MM.1S (cell line): ENCODE data around the gene VENTX.

Experiments used
- DNase-seq: peaks from one replicate; pipeline ENCODE4 v3.0.0-alpha.2; 2015
- H2AFZ ChIP-seq: fragments of 300-600 bp; sonication (generic); 2 replicates; pipeline ENCODE4 v1.6.0; 2016; ENCODE audit warnings: antibody characterized with exemption, low read length
- H3F3A ChIP-seq: fragments of 300-600 bp; sonication (generic); 2 replicates; pipeline ENCODE4 v1.6.1; 2016; ENCODE audit warnings: mild to moderate bottlenecking, antibody characterized with exemption, low read length, moderate library complexity, mixed read lengths; ENCODE audit not compliant: insufficient read depth
- H3K27ac ChIP-seq: fragments of 300-600 bp; sonication (generic); 2 replicates; pipeline ENCODE4 v1.5.1; 2016; ENCODE audit warnings: mild to moderate bottlenecking, low read length
- H3K27me3 ChIP-seq: fragments of 300-600 bp; sonication (generic); replicated peaks from 2 replicates; pipeline ENCODE4 v1.6.0; 2016; ENCODE audit warnings: low read length; ENCODE audit not compliant: insufficient read depth
- H3K36me3 ChIP-seq: fragments of 300-600 bp; sonication (generic); replicated peaks from 2 replicates; pipeline ENCODE4 v1.6.1; 2016; ENCODE audit warnings: mild to moderate bottlenecking, low read length, mixed read lengths; ENCODE audit not compliant: insufficient read depth
- H3K4me1 ChIP-seq: fragments of 300-600 bp; sonication (generic); 2 replicates; pipeline ENCODE4 v1.6.1; 2016; ENCODE audit warnings: low read length, mixed read lengths
- H3K4me2 ChIP-seq: fragments of 300-600 bp; sonication (generic); 2 replicates; pipeline ENCODE4 v1.6.0; 2016; ENCODE audit warnings: low read depth, low read length
- H3K4me3 ChIP-seq: fragments of 300-600 bp; sonication (generic); 2 replicates; pipeline ENCODE4 v1.5.1; 2016; ENCODE audit warnings: low read length, mixed read lengths
- H3K79me2 ChIP-seq: fragments of 300-600 bp; sonication (generic); 2 replicates; pipeline ENCODE4 v1.6.1; 2016; ENCODE audit warnings: mixed run types, low read length, mixed read lengths
- H3K9ac ChIP-seq: fragments of 300-600 bp; sonication (generic); 2 replicates; pipeline ENCODE4 v1.6.1; 2016; ENCODE audit warnings: low read length, mixed read lengths
- H3K9me2 ChIP-seq: fragments of 300-600 bp; sonication (generic); replicated peaks from 2 replicates; pipeline ENCODE4 v1.6.1; 2016; ENCODE audit warnings: mild to moderate bottlenecking, low read length, mixed read lengths; ENCODE audit not compliant: insufficient read depth
- H3K9me3 ChIP-seq: fragments of 300-600 bp; sonication (generic); replicated peaks from 2 replicates; pipeline ENCODE4 v1.6.1; 2016; ENCODE audit warnings: mild to moderate bottlenecking, low read length, mixed read lengths; ENCODE audit not compliant: insufficient read depth
- H4K20me1 ChIP-seq: fragments of 300-600 bp; sonication (generic); 2 replicates; pipeline ENCODE4 v1.6.1; 2016; ENCODE audit warnings: mild to moderate bottlenecking, low read length, moderate library complexity, mixed read lengths; ENCODE audit not compliant: insufficient read depth
- CTCF ChIP-seq: fragments of 300-600 bp; sonication (generic); IDR thresholded peaks from 2 replicates; pipeline ENCODE4 v1.5.1; 2016; ENCODE audit warnings: antibody characterized with exemption, low read length, mixed read lengths
- EZH2 ChIP-seq: fragments of 300-600 bp; sonication (generic); optimal IDR thresholded peaks from 2 replicates; pipeline ENCODE3; 2017; ENCODE audit warnings: low read depth, mild to moderate bottlenecking, antibody characterized with exemption, low read length, mixed read lengths
- EZH2phosphoT487 ChIP-seq: fragments of 300-600 bp; sonication (generic); IDR thresholded peaks from 2 replicates; pipeline ENCODE4 v1.6.1; 2018; ENCODE audit warnings: antibody characterized with exemption, low read length

The VENTX gene

DNA sequence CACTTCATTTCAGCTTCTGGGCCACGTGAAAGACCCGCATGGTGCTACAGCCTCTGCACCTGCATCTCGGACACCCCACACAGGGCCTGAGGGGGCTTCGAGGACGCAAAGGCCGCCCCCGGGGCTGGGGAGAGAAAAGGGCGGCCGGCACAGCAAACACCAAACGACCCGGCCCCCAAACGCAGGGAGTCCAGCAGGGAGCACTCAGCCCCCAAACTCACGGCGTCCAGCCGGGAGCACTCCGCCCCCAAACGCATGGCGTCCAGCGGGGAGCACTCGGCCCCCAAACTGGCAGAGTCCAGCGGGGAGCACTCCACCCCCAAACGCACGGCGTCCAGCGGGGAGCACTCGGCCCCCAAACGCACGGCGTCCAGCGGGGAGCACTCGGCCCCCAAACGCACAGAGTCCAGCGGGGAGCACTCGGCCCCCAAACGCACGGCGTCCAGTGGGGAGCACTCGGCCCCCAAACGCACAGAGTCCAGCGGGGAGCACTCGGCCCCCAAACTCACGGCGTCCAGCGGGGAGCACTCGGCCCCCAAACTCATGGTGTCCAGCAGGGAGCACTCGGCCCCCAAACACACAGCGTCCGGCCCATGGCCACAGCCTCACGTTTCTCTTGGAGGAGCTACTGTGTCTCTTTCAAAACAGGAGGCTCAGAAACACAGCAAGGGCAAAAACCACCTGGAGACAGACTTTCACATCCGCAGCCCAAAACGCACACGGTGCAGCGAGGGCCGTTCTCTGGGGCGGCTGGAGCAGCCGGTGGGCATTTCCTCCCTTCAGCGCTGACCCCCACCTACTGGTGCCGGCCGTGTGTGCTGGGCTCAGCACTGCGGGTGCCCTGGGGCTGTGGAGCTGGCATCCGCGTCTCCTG lies 34.6 kb upstream of the VENTX start:
- Histone ChIP-seq H3K4me2 (no peak overlapping the region), H4K20me1 (no peaks in the 10 kb centered on the region), H3K9me2 (no peaks in the 10 kb centered on the region), H3F3A (no peaks in the 10 kb centered on the region), H2AFZ (no peak overlapping the region), H3K27ac (no peak overlapping the region), H3K4me1 (no peaks in the 10 kb centered on the region), H3K79me2 (no peaks in the 10 kb centered on the region), H3K27me3 (peaks cover 66% of the 10 kb centered on the region), H3K4me3 (no peak overlapping the region), H3K9ac (no peak overlapping the region), H3K9me3 (no peaks in the 10 kb centered on the region), H3K36me3 (no peaks in the 10 kb centered on the region)
- no peak for DNase-seq
- TF ChIP-seq EZH2phosphoT487 = no peak
- no peak for TF ChIP-seq CTCF
- no peak for TF ChIP-seq EZH2

- no peak overlapping the region for H3K27ac ChIP-seq
Measured at GRCh38 chr10:133203652-133204195, 33.9 kb upstream of the VENTX start.

DNA sequence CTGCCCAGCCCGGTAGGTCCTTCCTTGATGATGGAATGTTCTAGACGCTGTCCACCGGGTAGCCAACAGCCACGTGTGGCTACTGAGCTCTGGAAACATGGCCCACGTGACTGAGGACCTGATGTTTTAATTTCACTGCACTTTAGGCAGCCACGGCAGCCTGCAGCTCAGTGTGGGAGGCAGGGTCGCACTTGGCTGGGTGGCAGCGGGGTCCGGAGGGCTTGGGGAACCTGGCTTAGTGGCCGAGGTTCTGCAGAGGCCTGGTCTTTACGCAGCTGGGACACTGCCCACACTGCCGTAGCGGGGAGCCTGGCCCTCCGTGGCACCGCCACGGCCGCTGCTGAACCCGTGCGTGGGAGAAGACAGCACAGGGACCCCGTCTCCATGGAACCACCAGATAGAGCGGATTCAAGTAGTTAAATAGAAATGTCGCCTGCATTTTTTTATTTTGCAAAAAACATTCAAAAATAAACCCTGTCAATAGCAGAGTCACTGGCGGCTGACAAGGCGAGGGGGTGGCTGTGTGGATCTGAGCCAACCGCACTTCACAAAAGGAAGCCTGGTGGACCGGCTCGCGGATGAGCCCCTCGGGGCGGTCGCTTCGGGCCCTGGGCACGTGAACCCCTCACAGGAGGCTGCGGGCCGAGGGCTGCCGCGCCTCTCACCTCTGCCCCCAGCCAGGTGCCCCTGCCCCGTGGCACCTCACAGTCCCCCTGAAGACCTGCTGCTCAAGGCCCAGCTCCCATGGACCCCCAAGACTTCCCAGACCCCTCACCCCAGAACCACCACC lies 33.2 kb upstream of the VENTX start:
- no peaks in the 10 kb centered on the region for H3K4me1 ChIP-seq
- H2AFZ ChIP-seq = no peak overlapping the region
- TF ChIP-seq EZH2 (no peak), CTCF (no peak), EZH2phosphoT487 (no peak)
- H3K9me3 ChIP-seq = no peaks in the 10 kb centered on the region
- H3K79me2 ChIP-seq = no peaks in the 10 kb centered on the region
- no peaks in the 10 kb centered on the region for H3F3A ChIP-seq
- no peak overlapping the region for H3K9ac ChIP-seq
- H3K4me3 ChIP-seq = no peak overlapping the region
- no peak overlapping the region for H3K27ac ChIP-seq
- H3K9me2 ChIP-seq = no peaks in the 10 kb centered on the region
- no peaks in the 10 kb centered on the region for H3K36me3 ChIP-seq
- peaks cover 60% of the 10 kb centered on the region for H3K27me3 ChIP-seq
- no peak for DNase-seq
- no peaks in the 10 kb centered on the region for H4K20me1 ChIP-seq
- no peak overlapping the region for H3K4me2 ChIP-seq

More at GRCh38 chr10:133203652-133204195, 33.9 kb upstream of the VENTX start:
- no peaks in the 10 kb centered on the region for H3F3A ChIP-seq
- H3K4me3 ChIP-seq = no peak overlapping the region
- no peaks in the 10 kb centered on the region for H3K79me2 ChIP-seq
- no peaks in the 10 kb centered on the region for H4K20me1 ChIP-seq
- no peak overlapping the region for H2AFZ ChIP-seq
- no peak for DNase-seq
- H3K9me3 ChIP-seq = no peaks in the 10 kb centered on the region
- TF ChIP-seq CTCF (no peak), EZH2 (no peak), EZH2phosphoT487 (no peak)
- H3K9me2 ChIP-seq = no peaks in the 10 kb centered on the region
- H3K9ac ChIP-seq = no peak overlapping the region
- no peaks in the 10 kb centered on the region for H3K36me3 ChIP-seq
- H3K4me1 ChIP-seq = no peaks in the 10 kb centered on the region
- H3K4me2 ChIP-seq = no peak overlapping the region
- peaks cover 66% of the 10 kb centered on the region for H3K27me3 ChIP-seq
